Mesenchymal stem cell (in vitro differentiated cells and primary cell): ENCODE measurements around the gene PLVAP.

Experiments
- DNase-seq: peaks from one replicate; pipeline ENCODE4 v3.0.0-alpha.2; 2013
- H2AFZ ChIP-seq: one replicate; pipeline ENCODE4 v1.6.1; 2013; ENCODE audit warnings: low read depth, mild to moderate bottlenecking, control low read depth, inconsistent platforms, low read length, moderate library complexity
- H2AK5ac ChIP-seq: 2 replicates; pipeline ENCODE4 v1.6.1; 2013; ENCODE audit warnings: low read length, moderate library complexity, mild to moderate bottlenecking, inconsistent platforms; ENCODE audit not compliant: severe bottlenecking
- H2BK120ac ChIP-seq: one replicate; pipeline ENCODE4 v1.6.1; 2013; ENCODE audit warnings: low read depth, mild to moderate bottlenecking, inconsistent platforms, low read length, moderate library complexity
- H2BK12ac ChIP-seq, 2 experiments: one replicate each; pipeline ENCODE4 v1.6.1; 2013; ENCODE audit warnings: inconsistent platforms in 2 of 2, low read length in 2 of 2, mild to moderate bottlenecking in 2 of 2, moderate library complexity in 2 of 2, control low read depth in 1 of 2
- H2BK15ac ChIP-seq: one replicate; pipeline ENCODE4 v1.6.1; 2013; ENCODE audit warnings: mild to moderate bottlenecking, low read depth, inconsistent platforms; ENCODE audit not compliant: poor library complexity, severe bottlenecking
- H2BK5ac ChIP-seq: 2 replicates; pipeline ENCODE4 v1.6.1; 2013; ENCODE audit warnings: low read depth, mild to moderate bottlenecking, low read length, control low read depth, inconsistent platforms; ENCODE audit not compliant: poor library complexity, severe bottlenecking
- H3K14ac ChIP-seq, 2 experiments: one replicate each; pipeline ENCODE4 v1.6.1; 2013; ENCODE audit warnings: inconsistent platforms in 2 of 2, low read length in 2 of 2, control low read depth in 1 of 2, mild to moderate bottlenecking in 1 of 2, moderate library complexity in 1 of 2
- H3K18ac ChIP-seq, 2 experiments: one replicate each; pipeline ENCODE4 v1.6.1; 2013; ENCODE audit warnings: inconsistent platforms in 2 of 2, low read length in 2 of 2, control low read depth in 1 of 2, low read depth in 1 of 2, mild to moderate bottlenecking in 1 of 2
- H3K23ac ChIP-seq, 2 experiments: one replicate each; pipeline ENCODE4 v1.6.1; 2013; ENCODE audit warnings: inconsistent platforms in 2 of 2, low read length in 2 of 2, mild to moderate bottlenecking in 2 of 2, moderate library complexity in 2 of 2, control low read depth in 1 of 2
- H3K27ac ChIP-seq: 2 replicates; pipeline ENCODE4 v1.5.1; 2013; ENCODE audit warnings: mild to moderate bottlenecking, moderate library complexity, low read length, control low read depth, inconsistent platforms; ENCODE audit not compliant: poor library complexity, severe bottlenecking
- H3K27me3 ChIP-seq, 2 experiments: 2 replicates each; pipeline versions ENCODE4 v1.6.1 to v1.7.0; 2013; ENCODE audit warnings: low read length in 2 of 2, mild to moderate bottlenecking in 2 of 2, moderate library complexity in 2 of 2, control low read depth in 1 of 2, inconsistent platforms in 1 of 2; ENCODE audit not compliant: control insufficient read depth in 1 of 2, insufficient read depth in 1 of 2
- H3K36me3 ChIP-seq, 2 experiments: 2 replicates each; pipeline versions ENCODE4 v1.6.1 to v1.7.0; 2013; ENCODE audit warnings: low read length in 2 of 2, control low read depth in 1 of 2, inconsistent platforms in 1 of 2, low read depth in 1 of 2, mild to moderate bottlenecking in 1 of 2; ENCODE audit not compliant: insufficient read depth in 2 of 2, control insufficient read depth in 1 of 2
- H3K4ac ChIP-seq, 2 experiments: one replicate each; pipeline ENCODE4 v1.6.1; 2013; ENCODE audit warnings: inconsistent platforms in 2 of 2, low read length in 2 of 2, mild to moderate bottlenecking in 2 of 2, moderate library complexity in 2 of 2, control low read depth in 1 of 2, low read depth in 1 of 2
- H3K4me1 ChIP-seq: 2 replicates; pipeline ENCODE4 v1.6.1; 2013; ENCODE audit warnings: low read depth, low read length, control low read depth; ENCODE audit not compliant: control insufficient read depth, insufficient read depth
- H3K4me2 ChIP-seq: 2 replicates; pipeline ENCODE4 v1.6.1; 2013; ENCODE audit warnings: low read length, mild to moderate bottlenecking, inconsistent platforms; ENCODE audit not compliant: poor library complexity, severe bottlenecking
- H3K4me3 ChIP-seq, 2 experiments: 2 replicates each; pipeline versions ENCODE4 v1.5.1 to v1.7.0; 2013; ENCODE audit warnings: low read length in 2 of 2, mild to moderate bottlenecking in 2 of 2, control low read depth in 1 of 2, low read depth in 1 of 2; ENCODE audit not compliant: insufficient read depth in 1 of 2
- H3K79me1 ChIP-seq: replicated peaks from 2 replicates; pipeline ENCODE4 v1.6.1; 2013; ENCODE audit warnings: mild to moderate bottlenecking, control low read depth, low read length, inconsistent platforms; ENCODE audit not compliant: poor library complexity, severe bottlenecking
- H3K9ac ChIP-seq: 2 replicates; pipeline ENCODE4 v1.7.0; 2013; ENCODE audit warnings: mild to moderate bottlenecking, low read length, moderate library complexity
- H3K9me3 ChIP-seq: 2 replicates; pipeline ENCODE4 v1.7.0; 2013; ENCODE audit warnings: mild to moderate bottlenecking, low read length; ENCODE audit not compliant: control insufficient read depth
- H4K8ac ChIP-seq: one replicate; pipeline ENCODE4 v1.6.1; 2013; ENCODE audit warnings: inconsistent platforms, mild to moderate bottlenecking, low read length, moderate library complexity
- H4K91ac ChIP-seq: one replicate; pipeline ENCODE4 v1.6.1; 2013; ENCODE audit warnings: mild to moderate bottlenecking, low read length, inconsistent platforms
- whole genome bisulfite sequencing: methylation state at CpG from one replicate; pipeline ENCODE4 v1.1.7; 2013; ENCODE audit warnings: mixed read lengths; 5-methylcytosine and 5-hydroxymethylcytosine counted together

The PLVAP gene

GRCh38 chr19:17309965-17310461, 67.1 kb downstream of the PLVAP start:
- Histone ChIP-seq H3K79me1 (peaks cover 27% of the 10 kb centered on the region), H3K36me3 (peaks cover 15 to 27% of the 10 kb centered on the region in 2 experiments), H3K23ac (no peak overlapping the region), H2BK120ac (no peak overlapping the region), H2BK12ac (no peak overlapping the region), H3K27ac (peak overlapping the region; percentile 38), H3K18ac (peak overlapping the region; percentile 89 to 95), H2BK5ac (peak overlapping the region; percentile 4), H3K14ac (peak overlapping the region; percentile 71 to 79), H4K8ac (peak overlapping the region; percentile 93), H4K91ac (no peak overlapping the region), H3K9me3 (no peaks in the 10 kb centered on the region), H3K4me1 (peaks cover 35% of the 10 kb centered on the region), H2AK5ac (peak overlapping the region; percentile 31), H3K27me3 (no peaks in the 10 kb centered on the region), H3K4ac (peak overlapping the region; percentile 64 to 99), H3K9ac (peak overlapping the region; percentile 97), H2BK15ac (no peak overlapping the region), H3K4me3 (peak overlapping the region; percentile 85 to 93), H2AFZ (no peak overlapping the region), H3K4me2 (peak overlapping the region; percentile 82)
- WGBS, result 8% methylated on average over 18 of the region's 23 CpGs
- DNase-seq, result no peak

- peak within 1 kb of the TSS; percentile 64 to 99 for H3K4ac ChIP-seq
- no peak within 1 kb of the TSS for H3K23ac ChIP-seq
- H2BK12ac ChIP-seq, result peak within 1 kb of the TSS in 1 of 2 experiments; percentile 24
- peaks cover 41% of the 10 kb centered on the region for H3K4me1 ChIP-seq
- peak; percentile 100 for DNase-seq
- H4K8ac ChIP-seq, result peak within 1 kb of the TSS; percentile 93
- H3K79me1 ChIP-seq, result peaks cover 23% of the 10 kb centered on the region
- H2BK120ac ChIP-seq, result peak within 1 kb of the TSS; percentile 84
- H3K14ac ChIP-seq, result peak within 1 kb of the TSS; percentile 71 to 79
- H3K4me2 ChIP-seq, result peak within 1 kb of the TSS; percentile 82
- no peaks in the 10 kb centered on the region for H3K9me3 ChIP-seq
- H3K18ac ChIP-seq, result peak within 1 kb of the TSS; percentile 89 to 95
- H3K27ac ChIP-seq, result peak within 1 kb of the TSS; percentile 38
- H2AK5ac ChIP-seq, result peak within 1 kb of the TSS; percentile 31
- under 1% methylated on average over 40 of the region's 46 CpGs for WGBS
- no peaks in the 10 kb centered on the region for H3K27me3 ChIP-seq
- H2BK5ac ChIP-seq, result peak within 1 kb of the TSS; percentile 4
- H2BK15ac ChIP-seq, result peak within 1 kb of the TSS; percentile 86
- H4K91ac ChIP-seq, result peak within 1 kb of the TSS; percentile 92
- peak within 1 kb of the TSS; percentile 97 for H3K9ac ChIP-seq
- peaks cover 9 to 22% of the 10 kb centered on the region in 2 experiments for H3K36me3 ChIP-seq
- H3K4me3 ChIP-seq, result peak within 1 kb of the TSS; percentile 85 to 93
- H2AFZ ChIP-seq, result no peak within 1 kb of the TSS
Observed at GRCh38 chr19:17309198-17309964, 67.8 kb downstream of the PLVAP start, which contains the start of gene DDA1. TSS of gene DDA1 (plus strand) at chr19:17309563. CDS start at chr19:17309655, 92 bp downstream.

GRCh38 chr19:17307876-17308377, 69.2 kb downstream of the PLVAP start:
- no peak for DNase-seq
- H3K79me1 ChIP-seq, result peaks cover 13% of the 10 kb centered on the region
- no peak overlapping the region for H3K14ac ChIP-seq
- no peak overlapping the region for H3K4me3 ChIP-seq
- no peak overlapping the region for H3K4me2 ChIP-seq
- H3K4ac ChIP-seq, result no peak overlapping the region
- WGBS, result 91% methylated on average over 8 of the region's 8 CpGs
- no peak overlapping the region for H2AFZ ChIP-seq
- H4K91ac ChIP-seq, result no peak overlapping the region
- H2BK12ac ChIP-seq, result peak overlapping the region in 1 of 2 experiments; percentile 45
- peaks cover 0 to 9% of the 10 kb centered on the region in 2 experiments for H3K36me3 ChIP-seq
- H3K18ac ChIP-seq, result no peak overlapping the region
- H3K9me3 ChIP-seq, result no peaks in the 10 kb centered on the region
- H3K27me3 ChIP-seq, result no peaks in the 10 kb centered on the region
- H3K4me1 ChIP-seq, result peaks cover 48% of the 10 kb centered on the region
- no peak overlapping the region for H2BK5ac ChIP-seq
- no peak overlapping the region for H2AK5ac ChIP-seq
- no peak overlapping the region for H2BK15ac ChIP-seq
- no peak overlapping the region for H3K27ac ChIP-seq
- H3K9ac ChIP-seq, result no peak overlapping the region
- H4K8ac ChIP-seq, result no peak overlapping the region
- no peak overlapping the region for H3K23ac ChIP-seq
- no peak overlapping the region for H2BK120ac ChIP-seq

DNA sequence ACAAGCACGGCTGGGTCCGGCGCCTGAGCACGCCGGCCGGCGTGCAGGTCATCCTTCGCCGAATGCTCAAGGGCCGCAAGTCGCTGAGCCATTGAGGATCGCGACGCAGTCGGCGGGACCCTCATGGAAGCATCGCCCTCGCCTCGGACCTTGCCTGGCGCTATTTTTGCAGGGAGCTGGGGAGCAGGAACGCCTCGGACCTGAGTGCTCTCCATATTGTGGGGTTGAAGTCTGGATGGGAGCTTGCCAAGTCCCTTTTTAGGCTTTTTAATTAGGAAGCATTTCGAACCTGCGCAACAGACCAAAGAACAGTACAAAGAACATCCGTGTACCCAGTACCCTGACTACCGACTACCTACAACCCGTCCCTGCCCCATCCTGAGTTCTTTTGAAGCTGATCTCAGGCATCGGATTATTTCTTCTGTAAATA, 70.8 kb downstream of the PLVAP start:
- no peak for DNase-seq
- Histone ChIP-seq H3K4me1 (peaks cover 42% of the 10 kb centered on the region), H2AK5ac (no peak overlapping the region), H3K18ac (peak overlapping the region; percentile 90 to 96), H2BK5ac (no peak overlapping the region), H3K27me3 (no peaks in the 10 kb centered on the region), H3K14ac (peak overlapping the region in 1 of 2 experiments; percentile 9), H3K9ac (peak overlapping the region; percentile 94), H4K8ac (peak overlapping the region; percentile 83), H3K23ac (peak overlapping the region; percentile 64 to 98), H3K9me3 (no peaks in the 10 kb centered on the region), H3K27ac (peak overlapping the region; percentile 91), H3K4ac (peak overlapping the region; percentile 56 to 82), H3K4me3 (peak overlapping the region; percentile 80 to 95), H2AFZ (peak overlapping the region; percentile 80), H3K4me2 (peak overlapping the region; percentile 78), H2BK12ac (peak overlapping the region in 1 of 2 experiments; percentile 10), H2BK120ac (peak overlapping the region; percentile 27), H4K91ac (peak overlapping the region; percentile 96), H2BK15ac (peak overlapping the region; percentile 95), H3K36me3 (peaks cover 0 to 8% of the 10 kb centered on the region in 2 experiments), H3K79me1 (peaks cover 23% of the 10 kb centered on the region)
- WGBS, result 11% methylated on average over 26 of the region's 28 CpGs
